Activated CD8-positive, alpha-beta memory T cell treated with anti-CD3 and anti-CD28 coated beads, Interleukin-2, amount 50 U/mL, for 1 hour (primary cell): ENCODE measurements around the gene CRYGD.
"Not testable (repeated sequence)": the region's sequence is repeated elsewhere in the genome, so short reads cannot be mapped to it uniquely, and the experiment has no call there.

Experiments used
- DNase-seq: peaks from one replicate; pipeline ENCODE4 v3.0.0-alpha.2; 2020; ENCODE audit errors: extremely low read depth

The CRYGD gene

DNA sequence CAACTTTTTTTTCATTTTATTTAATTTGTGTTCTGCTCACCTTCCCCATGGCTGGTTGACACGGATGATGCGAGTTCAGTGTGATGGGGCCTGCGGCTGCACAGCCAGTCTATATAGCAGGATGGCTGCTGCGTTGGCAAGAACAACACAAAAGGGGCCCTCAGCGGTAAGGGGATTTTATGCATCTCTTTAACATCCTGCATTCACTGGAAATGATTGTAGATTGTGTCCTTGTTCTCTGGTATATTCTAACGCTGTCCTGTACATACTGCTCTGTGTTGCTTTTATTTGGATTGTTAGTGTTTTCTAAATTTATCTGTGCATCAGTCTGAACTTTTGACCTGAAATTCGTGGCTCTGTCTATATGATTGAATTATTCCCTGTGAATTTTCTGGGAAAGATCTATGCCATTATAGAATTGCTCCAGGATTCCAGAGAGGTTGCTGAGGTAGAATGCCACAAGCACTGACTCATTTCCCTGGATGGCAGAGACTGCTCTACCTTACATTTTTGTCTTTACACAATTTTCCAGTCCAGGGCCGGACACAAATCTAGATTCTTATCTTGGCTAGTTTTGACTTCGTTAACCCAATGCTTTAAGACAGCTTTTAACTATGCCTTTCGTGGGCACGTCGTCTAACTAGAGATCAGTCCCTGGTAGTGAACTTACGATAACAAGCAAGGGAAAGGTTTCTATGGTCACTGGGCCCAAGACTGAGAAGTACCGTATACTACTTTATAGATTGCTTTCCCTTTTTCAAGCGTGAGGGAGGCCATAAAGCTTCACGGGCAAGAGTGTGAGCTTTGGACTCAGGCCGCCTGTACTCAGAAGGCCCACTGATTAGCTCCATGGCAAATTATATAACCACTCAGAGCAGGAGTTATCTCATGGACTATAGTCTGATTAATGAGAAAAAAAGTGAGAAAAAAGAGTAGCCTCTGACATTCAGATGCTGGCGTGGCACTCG, 5.7 kb upstream of the CRYGD start, which contains the start of gene CRYGC:
TSS of gene CRYGC (minus strand) at position 85 of the 968 bp plus-strand sequence. CDS start at position 49, 36 bp downstream.
- no peak for DNase-seq

DNA sequence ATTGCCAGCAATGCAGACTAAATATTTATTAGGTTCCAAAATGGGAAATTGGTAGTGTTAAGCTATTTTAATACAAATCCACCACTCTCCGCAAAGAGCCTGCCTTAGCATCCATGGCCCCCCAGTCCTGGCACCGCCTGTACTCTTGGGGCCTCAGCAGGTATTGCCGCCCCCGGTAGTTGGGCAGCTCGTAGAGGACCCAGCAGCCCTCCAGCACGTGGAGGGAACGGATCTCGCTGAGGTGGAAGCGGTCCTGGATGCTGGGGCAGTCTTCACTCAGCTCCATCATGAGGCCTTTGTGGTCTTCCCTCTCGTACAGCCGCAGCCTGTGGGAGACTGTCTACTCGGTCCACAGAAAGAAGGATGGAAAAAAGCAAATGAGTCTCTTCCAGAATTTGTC, 3.8 kb upstream of the CRYGD start:
- no peak for DNase-seq

DNA sequence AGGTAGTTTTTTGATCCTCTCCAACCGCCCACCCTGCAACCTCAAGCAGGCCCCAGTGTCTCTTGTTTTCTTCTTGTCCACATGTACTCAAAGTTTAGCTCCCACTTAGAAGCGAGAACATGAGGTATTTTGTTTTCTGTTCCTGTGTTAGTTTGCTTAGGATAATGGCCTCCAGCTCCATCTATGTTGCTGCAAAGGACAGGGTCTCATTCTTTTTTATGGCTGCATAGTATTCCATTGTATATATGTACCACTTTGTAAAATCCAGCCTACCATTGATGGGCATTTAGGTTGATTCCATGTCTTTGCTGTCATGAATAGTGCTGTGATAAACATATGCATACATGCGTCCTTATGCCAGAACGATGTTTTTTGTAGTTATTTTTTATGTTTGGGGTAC, 2.8 kb upstream of the CRYGD start:
- no peak for DNase-seq

DNA sequence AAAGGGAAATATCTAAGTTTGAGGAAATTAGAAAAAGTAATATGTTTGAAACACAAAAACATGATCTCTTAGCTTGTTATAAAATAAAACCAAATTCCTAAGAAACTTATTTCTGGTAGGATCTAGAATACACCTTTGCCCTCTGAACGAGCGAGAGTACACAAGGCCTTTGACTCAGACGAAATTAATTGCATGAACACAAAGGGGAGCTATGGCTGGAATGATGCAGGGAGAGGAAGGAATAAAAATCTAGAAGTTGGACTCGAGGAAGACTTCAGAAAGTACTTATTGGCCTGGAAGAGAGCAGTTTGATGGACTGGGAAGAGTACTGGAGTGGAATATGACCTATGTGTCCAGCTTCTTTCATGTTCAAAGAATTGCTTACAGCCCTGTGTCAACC, 927 bp upstream of the CRYGD start:
- no peak for DNase-seq

DNA sequence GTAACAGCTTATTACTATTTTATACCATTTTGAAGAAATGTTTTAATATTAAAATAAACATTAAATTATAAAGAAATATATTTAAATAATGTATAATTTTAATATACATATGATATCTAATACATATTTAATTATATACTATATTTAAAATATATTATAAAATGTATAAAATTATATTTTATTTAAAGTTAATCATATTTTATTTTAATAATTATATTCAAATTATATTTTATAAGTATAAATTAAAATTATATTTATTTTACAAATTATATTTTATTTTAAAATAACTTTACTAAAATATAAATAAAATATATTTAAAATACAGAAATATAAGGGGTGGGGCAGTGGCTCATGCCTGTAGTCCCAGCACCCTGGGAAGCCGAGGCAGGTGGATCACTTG, 2.1 kb downstream of the CRYGD start:
- DNase-seq: no peak

DNA sequence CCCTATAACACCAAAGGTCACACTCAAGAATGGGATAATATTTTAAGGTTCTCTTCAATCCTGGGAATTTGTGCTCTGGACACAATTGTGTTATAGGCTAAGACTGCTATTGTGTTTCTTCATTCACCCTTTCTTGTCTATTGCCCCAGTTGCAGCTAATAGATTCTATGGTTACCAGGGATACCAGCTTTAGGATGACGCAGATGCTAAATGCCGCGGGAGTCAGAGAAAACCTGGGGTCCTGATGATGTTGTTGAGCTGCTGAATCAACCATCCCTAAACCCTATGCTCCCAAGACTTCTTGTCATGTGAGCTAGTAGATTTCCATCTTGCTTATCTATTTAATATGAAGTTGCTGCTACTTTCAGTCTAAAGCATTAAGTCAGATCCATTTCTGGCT, 5.4 kb downstream of the CRYGD start:
- DNase-seq: no peak

DNA sequence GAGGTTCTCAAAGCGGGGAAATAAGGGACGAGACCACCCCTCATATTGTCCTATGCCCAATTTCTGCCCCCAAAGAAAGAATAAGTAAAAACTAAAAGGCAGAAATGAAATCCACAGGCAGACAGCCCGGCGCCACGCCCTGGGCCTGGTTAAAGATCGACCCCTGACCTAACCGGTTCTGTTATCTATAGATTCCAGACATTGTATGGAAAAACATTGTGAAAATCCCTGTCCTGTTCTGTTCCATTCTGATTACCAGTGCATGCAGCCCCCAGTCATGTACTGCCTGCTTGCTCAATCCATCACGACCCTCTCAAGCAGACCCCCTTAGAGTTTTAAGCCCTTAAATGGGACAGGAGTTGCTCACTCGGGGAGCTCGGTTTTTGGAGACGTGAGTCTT, 6.9 kb downstream of the CRYGD start:
- not testable (repeated sequence) for DNase-seq

DNA sequence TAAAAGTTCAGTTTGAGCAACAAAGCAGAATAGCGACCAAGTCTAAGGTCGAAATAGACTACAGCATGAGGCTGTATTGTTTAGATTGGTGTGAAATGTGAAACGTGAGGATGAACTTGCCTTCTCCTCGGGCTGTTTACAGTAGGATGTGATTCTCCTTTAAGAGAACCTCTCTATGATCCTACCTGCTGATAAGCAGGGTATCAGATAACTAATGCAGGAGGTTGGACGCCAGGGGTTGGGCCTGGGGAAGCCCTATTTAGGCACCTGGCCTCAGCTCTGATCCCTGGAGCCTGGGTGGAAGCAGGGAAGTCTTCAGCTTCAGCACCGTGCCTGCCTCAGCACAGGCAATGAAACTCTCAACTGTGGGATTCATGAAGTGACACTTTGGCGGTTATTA, 11.4 kb downstream of the CRYGD start:
- no peak for DNase-seq

DNA sequence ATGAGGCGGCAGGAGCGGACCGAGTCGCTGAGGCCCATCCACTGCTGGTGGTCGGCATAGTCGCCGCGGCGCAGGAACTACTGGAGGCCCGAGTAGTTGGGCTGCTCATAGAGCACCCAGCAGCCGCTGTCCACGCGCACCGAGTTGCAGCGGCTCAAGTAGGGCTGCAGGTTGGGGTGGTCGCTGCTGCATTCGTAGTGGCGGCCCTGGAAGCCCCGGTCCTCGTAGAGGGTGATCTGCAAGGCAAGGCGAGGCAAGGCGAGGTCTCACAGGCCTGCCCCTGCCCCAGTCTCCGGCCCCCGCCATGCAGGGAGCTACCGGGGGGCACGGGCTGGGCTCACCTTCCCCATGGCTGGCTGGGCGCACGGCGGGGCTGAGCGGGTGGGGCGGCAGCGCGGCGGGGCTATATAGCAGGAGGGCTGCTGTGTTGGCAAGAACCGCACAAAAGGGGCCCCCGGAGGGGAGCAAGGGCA, 12.0 kb downstream of the CRYGD start:
- DNase-seq: not testable (repeated sequence)

DNA sequence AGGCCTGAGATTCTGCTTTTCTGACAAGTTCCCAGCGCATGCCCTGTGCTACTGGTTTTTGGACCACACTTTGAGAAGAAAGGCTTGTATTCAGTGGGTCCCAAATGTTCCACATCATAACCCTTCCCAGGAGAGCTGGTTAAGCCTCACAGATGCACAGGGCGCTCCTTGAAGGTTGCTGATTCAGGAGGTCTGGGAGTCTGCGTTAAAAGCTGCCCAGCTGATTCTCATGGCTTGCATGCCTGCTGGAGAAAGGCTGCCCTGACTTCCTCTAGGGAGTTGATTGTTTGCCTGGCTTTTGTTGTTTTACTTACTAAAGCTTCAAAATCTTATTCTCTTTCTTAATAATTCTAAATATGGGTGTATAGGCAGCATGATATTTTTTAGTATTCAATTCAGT, 20.7 kb downstream of the CRYGD start:
- DNase-seq: no peak

DNA sequence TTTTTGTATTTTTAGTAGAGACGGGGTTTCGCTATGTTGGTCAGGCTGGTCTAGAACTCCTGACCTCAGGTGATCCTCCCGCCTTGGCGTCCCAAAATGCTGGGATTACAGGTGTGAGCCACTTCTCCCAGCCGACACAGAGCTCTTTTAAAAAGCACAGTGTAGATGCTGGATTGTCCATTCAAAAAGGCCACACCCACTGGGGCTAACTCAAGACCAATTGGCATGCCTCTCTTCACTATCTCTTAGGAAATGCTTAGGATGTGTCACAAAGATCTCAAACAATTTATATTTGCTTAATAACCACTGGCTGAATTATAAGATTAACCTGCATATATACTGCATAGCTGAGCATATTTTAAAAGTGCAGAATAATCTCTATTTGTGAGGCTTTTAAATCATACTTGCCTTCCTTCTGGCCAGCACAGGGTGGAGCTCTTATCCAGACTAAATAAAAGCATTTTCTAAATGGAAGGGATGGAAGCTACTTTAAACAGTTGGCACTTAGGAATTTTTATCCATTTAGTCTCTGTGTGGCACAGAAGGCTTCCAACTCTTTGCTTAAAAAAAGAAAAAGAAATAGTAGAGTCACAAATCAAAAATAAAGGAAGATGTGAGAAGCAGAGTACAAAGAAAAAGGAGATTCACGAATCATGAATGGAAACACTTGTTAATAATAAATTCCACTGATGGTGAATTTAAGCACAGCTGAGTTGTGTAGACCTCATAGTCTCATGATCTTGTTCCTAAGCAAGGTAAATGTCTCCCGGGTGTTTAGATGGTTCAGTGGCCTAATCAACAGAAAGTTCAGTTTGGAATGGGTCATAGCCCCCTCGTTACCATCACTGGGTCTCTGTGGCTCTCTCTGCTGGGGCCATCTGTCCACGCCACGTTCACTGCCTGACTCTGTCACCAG, 22.4 kb downstream of the CRYGD start:
- no peak for DNase-seq

DNA sequence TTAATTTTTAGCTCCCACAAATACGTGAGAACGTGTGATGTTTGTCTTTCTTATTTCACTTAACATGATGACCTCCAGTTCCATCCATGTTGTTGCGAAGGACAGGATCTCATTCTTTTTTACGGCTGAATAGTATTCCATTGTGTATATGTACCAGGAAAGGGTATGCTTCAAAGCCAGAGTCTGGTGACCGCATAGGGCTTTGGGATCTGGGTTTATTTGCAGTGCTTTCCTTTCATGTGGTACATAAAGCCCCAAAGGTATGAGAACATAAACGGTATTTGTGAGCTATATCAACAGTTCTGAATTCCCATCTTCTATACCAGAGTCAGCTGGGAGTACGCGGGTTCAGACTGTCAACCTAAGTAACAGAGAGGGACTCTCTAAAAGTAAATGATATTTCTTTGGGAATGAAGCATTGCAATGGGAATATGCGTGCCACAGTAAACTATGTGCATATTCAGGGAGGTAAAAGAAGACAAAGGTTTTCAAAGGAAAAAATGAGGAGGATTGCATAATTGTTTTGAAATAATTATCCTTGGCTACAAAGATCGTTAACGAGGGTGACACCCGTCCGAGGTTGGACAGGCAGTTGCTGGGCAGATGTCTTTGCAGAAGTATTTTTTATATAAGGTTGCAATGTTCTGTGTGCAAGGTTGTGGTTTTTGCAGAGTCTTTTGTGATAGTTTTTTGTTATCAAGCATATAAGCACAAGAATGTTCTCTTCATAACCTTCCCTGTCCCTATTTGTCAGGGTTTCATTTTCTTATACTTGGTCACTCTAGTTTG, 24.4 kb downstream of the CRYGD start:
- no peak for DNase-seq

DNA sequence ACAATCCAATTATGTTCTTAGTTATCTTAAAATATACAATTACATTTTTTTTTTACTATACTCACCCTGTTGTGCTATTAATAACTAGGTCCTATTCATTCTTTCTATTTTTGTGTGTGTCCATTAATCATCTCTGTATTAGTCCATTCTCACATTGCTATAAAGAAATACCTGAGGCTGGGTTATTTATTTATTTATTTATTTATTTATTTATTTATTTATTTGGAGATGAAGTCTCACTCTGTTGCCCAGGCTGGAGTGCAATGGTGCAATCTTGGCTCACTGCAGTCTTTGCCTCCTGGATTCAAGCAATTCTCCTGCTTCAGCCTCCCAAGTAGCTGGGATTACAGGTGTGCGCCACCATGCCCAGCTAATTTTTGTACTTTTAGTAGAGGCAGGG, 25.6 kb downstream of the CRYGD start:
- DNase-seq: not testable (repeated sequence)

DNA sequence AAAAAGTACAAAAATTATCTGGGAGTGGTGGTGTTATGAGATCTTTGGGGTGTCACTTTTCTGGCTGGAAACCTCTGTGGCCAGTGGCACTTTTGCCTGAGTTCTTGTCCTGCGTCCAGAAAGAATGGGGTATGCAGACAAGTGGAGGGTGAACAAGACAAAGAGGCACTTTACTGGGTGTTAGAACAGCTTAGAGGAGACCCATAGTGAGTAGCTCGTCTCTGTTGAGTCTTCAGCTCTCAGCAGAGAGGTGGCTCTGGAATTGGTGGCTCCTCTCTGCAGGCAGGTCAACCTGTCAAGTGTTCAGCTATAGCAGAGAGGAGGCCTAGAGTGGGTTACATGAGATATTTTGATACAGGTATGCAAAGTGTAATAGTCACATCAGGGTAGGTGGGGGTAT, 26.1 kb downstream of the CRYGD start:
- no peak for DNase-seq

DNA sequence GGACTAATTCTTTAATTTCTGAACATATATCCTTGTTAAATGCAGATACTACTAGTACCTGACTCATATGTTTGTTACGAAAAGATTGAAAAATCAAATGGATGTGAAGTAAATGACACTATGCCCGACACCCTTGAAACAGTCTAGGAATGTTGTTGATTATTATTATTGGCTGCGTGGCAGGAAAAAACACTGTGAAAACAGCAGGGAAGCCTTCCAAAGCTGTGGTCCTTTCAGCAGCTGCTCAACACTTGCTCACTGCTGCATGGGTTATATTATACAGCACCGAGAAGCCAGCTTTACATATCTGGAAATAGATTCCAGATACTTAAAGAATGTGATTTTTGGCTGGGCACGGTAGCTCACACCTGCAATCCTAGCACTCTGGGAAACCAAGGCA, 26.5 kb downstream of the CRYGD start:
- no peak for DNase-seq

DNA sequence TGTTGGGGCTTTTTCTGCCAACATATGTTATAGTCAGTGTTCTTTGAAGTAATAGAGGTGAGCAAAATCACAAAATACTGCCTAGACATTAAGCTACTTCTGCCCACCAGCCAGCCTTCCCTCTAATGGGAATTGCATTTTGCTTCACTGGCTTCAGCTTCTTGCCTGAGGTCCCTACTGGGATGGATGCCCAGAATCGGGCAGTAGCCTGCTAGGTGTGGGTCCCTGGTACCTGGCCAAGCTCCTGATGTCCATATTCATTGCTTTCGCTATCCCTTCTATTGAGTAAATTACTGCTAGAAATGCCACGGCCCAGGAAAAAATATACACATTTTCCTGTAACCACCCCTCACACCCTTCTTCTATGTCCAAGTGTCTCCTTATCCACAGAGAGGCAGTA, 27.0 kb downstream of the CRYGD start:
- DNase-seq: no peak

DNA sequence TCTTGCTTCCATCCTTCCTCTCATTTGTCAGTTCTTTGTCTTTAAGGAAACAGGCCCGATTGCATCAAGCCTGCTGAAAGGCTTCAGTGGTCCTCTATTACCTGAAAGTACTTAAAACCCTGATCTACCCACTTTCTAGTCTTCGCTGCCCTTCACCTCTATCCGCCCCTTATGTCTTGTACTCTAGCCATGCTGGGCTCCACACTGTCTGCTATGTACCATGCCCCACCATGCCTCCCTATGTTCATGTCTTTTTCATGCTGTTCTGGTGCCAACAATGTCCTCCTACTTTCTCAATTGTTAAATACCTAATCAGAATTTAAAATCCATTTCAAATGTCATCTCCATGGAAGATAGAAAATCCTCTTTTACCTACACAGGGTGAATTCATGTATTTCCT, 28.2 kb downstream of the CRYGD start:
- DNase-seq: no peak

DNA sequence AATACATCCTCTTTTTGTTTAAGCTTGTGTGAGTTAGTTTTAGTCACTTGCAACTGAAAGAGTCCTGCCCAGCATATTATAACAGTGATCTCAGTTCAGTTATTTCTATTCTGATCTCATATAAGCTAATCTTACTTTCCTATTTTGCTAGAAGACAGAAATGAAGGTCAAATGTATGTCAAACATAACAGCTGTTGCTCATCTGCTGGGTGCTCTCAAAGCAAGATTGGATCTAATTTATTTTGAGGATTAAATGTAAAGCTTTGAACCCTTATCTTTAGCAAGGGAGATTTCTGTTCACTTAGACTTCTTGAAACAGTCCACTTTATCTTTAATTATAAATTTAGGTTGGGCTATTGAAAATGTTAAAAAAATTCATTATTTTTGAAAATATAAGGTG, 31.2 kb downstream of the CRYGD start:
- DNase-seq: no peak

DNA sequence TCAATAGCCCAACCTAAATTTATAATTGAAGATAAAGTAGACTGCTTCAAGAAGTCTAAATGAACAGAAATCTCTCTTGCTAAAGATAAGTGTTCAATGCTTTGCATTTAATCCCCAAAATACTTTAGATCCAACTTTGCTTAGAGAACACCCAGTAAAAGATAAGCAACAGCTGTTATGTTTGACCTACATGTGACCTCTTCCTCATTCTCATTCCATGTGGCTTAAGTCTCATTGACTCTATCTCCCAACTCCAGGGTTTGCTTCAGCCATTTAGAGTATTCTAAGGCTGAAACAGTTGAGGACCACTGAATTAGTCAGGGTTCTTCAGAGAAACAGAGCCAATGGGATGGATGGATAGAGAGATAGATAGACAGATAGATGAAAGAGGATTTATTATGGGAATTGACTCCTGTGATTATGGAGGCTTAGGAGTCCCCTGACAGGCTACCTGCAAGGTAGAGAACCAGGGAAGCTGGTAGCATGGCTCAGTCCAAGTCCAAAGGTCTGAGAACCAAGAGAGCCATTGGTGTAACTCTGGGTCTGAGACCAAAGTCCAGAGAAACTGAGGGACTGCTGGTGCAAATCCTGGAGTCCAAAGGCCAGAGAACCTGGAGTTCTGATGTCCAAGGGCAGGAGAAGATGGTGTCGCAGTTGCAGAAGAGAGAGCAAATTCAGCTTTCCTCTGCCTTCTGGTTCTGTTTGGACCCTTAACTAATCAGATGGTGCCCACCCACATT, 32.1 kb downstream of the CRYGD start:
- DNase-seq: no peak

DNA sequence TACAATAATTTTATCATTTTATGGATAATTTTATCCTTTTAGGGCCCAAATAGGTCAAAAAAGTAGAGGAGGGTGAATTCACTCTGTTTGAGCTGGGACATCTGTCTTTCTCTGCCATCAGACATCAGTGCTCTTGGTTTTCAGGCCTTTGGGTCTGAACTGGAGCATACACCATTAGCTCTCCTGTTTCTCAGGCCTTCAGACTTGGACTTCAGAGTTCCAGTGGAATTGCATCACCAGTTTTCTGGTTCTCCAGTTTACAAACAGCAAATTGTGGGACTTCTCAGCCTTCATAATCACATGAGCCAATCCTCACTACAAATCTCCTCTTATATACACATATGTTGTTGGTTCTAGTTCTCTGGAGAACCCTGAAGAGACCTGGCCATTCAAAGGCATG, 33.9 kb downstream of the CRYGD start:
- no peak for DNase-seq

DNA sequence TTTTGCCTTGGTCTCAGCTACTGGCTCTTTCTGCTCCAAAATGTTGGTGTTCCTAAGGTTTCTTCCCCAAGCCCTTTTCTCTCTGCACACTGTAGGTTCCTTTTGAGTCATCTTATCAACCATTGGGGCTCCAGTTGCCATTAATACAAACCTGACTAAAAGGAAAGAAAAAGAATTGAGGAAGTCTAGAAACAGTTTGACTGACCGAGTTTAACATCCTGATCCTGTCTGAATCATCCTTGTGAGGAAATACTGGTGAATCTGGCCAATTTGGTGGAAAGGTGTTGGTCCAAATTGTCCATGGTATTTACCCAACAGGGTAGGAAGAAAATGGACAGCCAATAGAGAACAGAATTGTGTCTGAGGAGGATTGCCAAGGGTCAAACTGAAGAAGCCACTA, 38.3 kb downstream of the CRYGD start:
- DNase-seq: no peak
